ENCODE measurements around the gene GRM7.

The GRM7 gene

GRCh38 chr3:7249493-7250076 is 388.7 kb downstream of the GRM7 start:
- Histone ChIP-seq H3K4me1 (ENCODE audit: low read length) (no peaks in the 10 kb centered on the region), H3K4me2 (ENCODE audit: low read length) (no peak overlapping the region), H3K36me3 (replicated peaks; ENCODE audit: low read depth, low read length) (no peaks in the 10 kb centered on the region), H3K27ac (ENCODE audit: low read length) (no peak overlapping the region), H3K4me3 (ENCODE audit: low read length) (no peak overlapping the region), H3K79me2 (ENCODE audit: low read length) (no peaks in the 10 kb centered on the region), H3K9ac (ENCODE audit: low read length) (no peak overlapping the region), H3K27me3 (ENCODE audit: low read depth, low read length) (no peaks in the 10 kb centered on the region), H3K9me3 (ENCODE audit: insufficient read depth, low read length) (no peaks in the 10 kb centered on the region), H4K20me1 (ENCODE audit: insufficient read depth, low read length) (no peaks in the 10 kb centered on the region), H2AFZ (ENCODE audit: low read depth, low read length) (no peak overlapping the region)
- TF ChIP-seq EZH2phosphoT487 (IDR thresholded peaks at IDR 0.05; ENCODE audit: low read depth) (no peak), CTCF (IDR thresholded peaks at IDR 0.05; ENCODE audit: low read depth, low read length) (no peak)

- Histone ChIP-seq H3K27me3 (ENCODE audit: low read depth, low read length) (no peaks in the 10 kb centered on the region), H4K20me1 (ENCODE audit: insufficient read depth, low read length) (no peaks in the 10 kb centered on the region), H3K9me3 (ENCODE audit: insufficient read depth, low read length) (no peaks in the 10 kb centered on the region), H3K27ac (ENCODE audit: low read length) (no peak overlapping the region), H3K36me3 (replicated peaks; ENCODE audit: low read depth, low read length) (no peaks in the 10 kb centered on the region), H3K4me1 (ENCODE audit: low read length) (no peaks in the 10 kb centered on the region), H3K4me3 (ENCODE audit: low read length) (no peak overlapping the region), H3K9ac (ENCODE audit: low read length) (no peak overlapping the region), H2AFZ (ENCODE audit: low read depth, low read length) (no peak overlapping the region), H3K4me2 (ENCODE audit: low read length) (no peak overlapping the region), H3K79me2 (ENCODE audit: low read length) (no peaks in the 10 kb centered on the region)
- no peak for TF ChIP-seq CTCF (IDR thresholded peaks at IDR 0.05; ENCODE audit: low read depth, low read length)
- no peak for TF ChIP-seq EZH2phosphoT487 (IDR thresholded peaks at IDR 0.05; ENCODE audit: low read depth)
These were observed 393.3 kb downstream of the GRM7 start for GRCh38 chr3:7254251-7254650.

- Histone ChIP-seq H3K4me1 (ENCODE audit: low read length) (0 out of 2 replicates have a peak, but pooled peaks cover 6% of the 10 kb centered on the region), H3K27ac (ENCODE audit: low read length) (no peak overlapping the region), H2AFZ (ENCODE audit: low read depth, low read length) (no peak overlapping the region), H3K79me2 (ENCODE audit: low read length) (no peaks in the 10 kb centered on the region), H3K4me3 (ENCODE audit: low read length) (no peak overlapping the region), H3K9ac (ENCODE audit: low read length) (no peak overlapping the region), H3K27me3 (ENCODE audit: low read depth, low read length) (no peaks in the 10 kb centered on the region), H4K20me1 (ENCODE audit: insufficient read depth, low read length) (no peaks in the 10 kb centered on the region), H3K9me3 (ENCODE audit: insufficient read depth, low read length) (no peaks in the 10 kb centered on the region), H3K36me3 (replicated peaks; ENCODE audit: low read depth, low read length) (no peaks in the 10 kb centered on the region), H3K4me2 (ENCODE audit: low read length) (no peak overlapping the region)
- TF ChIP-seq CTCF (IDR thresholded peaks at IDR 0.05; ENCODE audit: low read depth, low read length) = no peak
- TF ChIP-seq EZH2phosphoT487 (IDR thresholded peaks at IDR 0.05; ENCODE audit: low read depth) = no peak
These were observed 400.1 kb downstream of the GRM7 start for GRCh38 chr3:7260975-7261374.

- Histone ChIP-seq H4K20me1 (ENCODE audit: insufficient read depth, low read length) (no peaks in the 10 kb centered on the region), H3K4me2 (ENCODE audit: low read length) (no peak overlapping the region), H3K4me1 (ENCODE audit: low read length) (0 out of 2 replicates have a peak, but pooled peaks cover 6% of the 10 kb centered on the region), H3K27me3 (ENCODE audit: low read depth, low read length) (no peaks in the 10 kb centered on the region), H3K79me2 (ENCODE audit: low read length) (no peaks in the 10 kb centered on the region), H2AFZ (ENCODE audit: low read depth, low read length) (no peak overlapping the region), H3K36me3 (replicated peaks; ENCODE audit: low read depth, low read length) (peaks cover 4% of the 10 kb centered on the region), H3K9me3 (ENCODE audit: insufficient read depth, low read length) (peaks cover 5% of the 10 kb centered on the region; the same call in 1 of the 2 replicates), H3K9ac (ENCODE audit: low read length) (no peak overlapping the region), H3K27ac (ENCODE audit: low read length) (no peak overlapping the region), H3K4me3 (ENCODE audit: low read length) (no peak overlapping the region)
- TF ChIP-seq CTCF (IDR thresholded peaks at IDR 0.05; ENCODE audit: low read depth, low read length) = no peak
- TF ChIP-seq EZH2phosphoT487 (IDR thresholded peaks at IDR 0.05; ENCODE audit: low read depth) = no peak
These were observed 402.7 kb downstream of the GRM7 start for GRCh38 chr3:7263347-7264195.
